B cell (primary cell): ENCODE data around the gene CTSD.

Source experiments
- CTCF ChIP-seq: fragments of 200-600 bp; IDR thresholded peaks from one replicate; pipeline ENCODE4 v1.8.0; 2022; ENCODE audit warnings: antibody characterized with exemption, mild to moderate bottlenecking
- EZH2 ChIP-seq: IDR thresholded peaks from 2 replicates; pipeline ENCODE4 v1.6.1; 2012; ENCODE audit warnings: borderline replicate concordance, low read depth, mild to moderate bottlenecking, moderate library complexity, low read length; ENCODE audit not compliant: insufficient read depth, poor library complexity, severe bottlenecking

GRCh38 chr11:1812274-1812673, 48.5 kb upstream of the CTSD start:
- no peak for TF ChIP-seq EZH2
- no peak for TF ChIP-seq CTCF
